Testis (tissue), 2 donors: ENCODE results near the gene CTPS2.

Source experiments
- POLR2A ChIP-seq: fragments of 450-650 bp; IDR thresholded peaks from one replicate; pipeline ENCODE4 v1.6.1; 2017; ENCODE audit warnings: antibody characterized with exemption, mild to moderate bottlenecking, moderate library complexity
- TF ChIP-seq, protein P1 (sequence below), 3 experiments: fragments of 450-650 bp in 2 of 3; fragments of 200-600 bp in 1 of 3; sonication (generic) in 1 of 3; IDR thresholded peaks; one replicate each; pipeline ENCODE4 v1.5.1; 2016 to 2019; ENCODE audit warnings: antibody characterized with exemption in 3 of 3, mild to moderate bottlenecking in 2 of 3, moderate library complexity in 1 of 3

DNA sequence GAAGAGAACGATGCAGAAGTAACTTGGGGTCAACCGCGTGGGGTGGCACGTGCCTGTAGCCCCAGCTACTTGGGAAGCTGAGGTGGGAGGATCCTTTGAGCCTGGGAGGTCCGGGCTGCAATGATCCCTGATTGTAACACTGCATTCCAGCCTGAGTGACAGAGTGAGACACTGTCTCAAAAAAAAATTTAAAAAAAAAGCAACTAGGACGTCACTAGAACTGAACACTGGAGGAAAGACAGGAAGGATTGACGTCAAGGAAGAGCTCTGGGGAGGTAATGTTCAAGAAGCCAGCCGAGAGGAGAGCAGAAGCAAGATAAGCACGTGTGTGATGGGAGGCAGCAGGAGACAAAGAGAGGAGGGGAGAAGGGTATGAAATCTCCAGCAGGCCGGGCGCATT lies 33.8 kb downstream of the CTPS2 start:
- TF ChIP-seq, protein P1, sequence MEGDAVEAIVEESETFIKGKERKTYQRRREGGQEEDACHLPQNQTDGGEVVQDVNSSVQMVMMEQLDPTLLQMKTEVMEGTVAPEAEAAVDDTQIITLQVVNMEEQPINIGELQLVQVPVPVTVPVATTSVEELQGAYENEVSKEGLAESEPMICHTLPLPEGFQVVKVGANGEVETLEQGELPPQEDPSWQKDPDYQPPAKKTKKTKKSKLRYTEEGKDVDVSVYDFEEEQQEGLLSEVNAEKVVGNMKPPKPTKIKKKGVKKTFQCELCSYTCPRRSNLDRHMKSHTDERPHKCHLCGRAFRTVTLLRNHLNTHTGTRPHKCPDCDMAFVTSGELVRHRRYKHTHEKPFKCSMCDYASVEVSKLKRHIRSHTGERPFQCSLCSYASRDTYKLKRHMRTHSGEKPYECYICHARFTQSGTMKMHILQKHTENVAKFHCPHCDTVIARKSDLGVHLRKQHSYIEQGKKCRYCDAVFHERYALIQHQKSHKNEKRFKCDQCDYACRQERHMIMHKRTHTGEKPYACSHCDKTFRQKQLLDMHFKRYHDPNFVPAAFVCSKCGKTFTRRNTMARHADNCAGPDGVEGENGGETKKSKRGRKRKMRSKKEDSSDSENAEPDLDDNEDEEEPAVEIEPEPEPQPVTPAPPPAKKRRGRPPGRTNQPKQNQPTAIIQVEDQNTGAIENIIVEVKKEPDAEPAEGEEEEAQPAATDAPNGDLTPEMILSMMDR (IDR thresholded peaks at IDR 0.05) = no peak
- no peak for TF ChIP-seq POLR2A
